GM12892 (cell line): ENCODE measurements around the gene GRIP2.

ENCODE experiments used
- POLR2AphosphoS5 ChIP-seq: IDR thresholded peaks from 2 replicates; pipeline ENCODE4 v1.6.1; 2011; ENCODE audit warnings: low read depth, low read length, control low read depth
- TAF1 ChIP-seq: IDR thresholded peaks from 2 replicates; pipeline ENCODE4 v1.6.1; 2011; ENCODE audit warnings: low read depth, mild to moderate bottlenecking, control low read depth, low read length, borderline replicate concordance

DNA sequence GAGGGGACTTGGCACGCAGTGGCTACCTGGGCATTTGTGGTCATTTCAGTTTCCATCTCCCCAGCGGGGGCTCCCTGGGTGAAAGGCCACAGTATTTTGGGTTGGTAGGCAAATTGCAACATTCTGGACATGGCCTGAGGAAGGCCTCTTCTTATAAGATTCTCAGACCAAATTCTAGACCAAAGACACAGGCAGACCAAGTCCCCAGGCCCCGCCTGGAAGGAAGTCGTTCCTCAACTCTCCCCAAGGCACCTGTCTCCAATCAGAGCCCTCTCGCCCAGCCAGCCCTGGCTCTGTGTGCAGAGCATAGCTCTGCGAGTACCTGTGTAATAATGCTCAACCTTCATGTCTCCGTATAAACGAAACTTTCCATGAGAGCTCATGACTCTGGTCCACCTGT lies 53.1 kb downstream of the GRIP2 start:
- no peak for TF ChIP-seq TAF1
- TF ChIP-seq POLR2AphosphoS5, result no peak
